ENCODE results near the gene PTPRN.
A peak's percentile ranks its signal among the peaks of the same experiment; 100 is the strongest.
"Not testable (repeated sequence)": the region's sequence is repeated elsewhere in the genome, so short reads cannot be mapped to it uniquely, and the experiment has no call there.

The PTPRN gene

DNA sequence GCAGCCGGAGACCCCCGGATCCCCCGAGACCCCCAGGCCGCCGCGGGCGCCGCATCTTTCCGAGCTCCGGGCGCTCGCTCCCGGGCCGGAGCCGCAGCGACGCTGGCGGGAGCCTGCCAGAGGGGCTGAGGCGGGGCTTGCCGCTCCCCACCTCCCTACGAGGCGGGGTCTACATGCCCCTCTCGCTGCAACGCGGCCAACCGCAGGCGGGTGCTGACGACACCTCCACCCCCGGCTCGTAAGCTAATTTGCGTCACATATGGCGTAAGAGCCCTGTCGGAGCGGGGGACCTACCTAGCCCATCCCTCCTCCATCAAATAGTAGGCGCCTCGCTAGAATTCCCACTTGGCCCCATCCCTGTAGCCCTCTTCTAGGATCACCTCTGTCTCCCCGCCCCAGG, at the start of gene PTPRN:
Gene PTPRN (minus strand): TSS at position 124 of the 400 bp plus-strand sequence. CDS start 69 bp downstream, at position 55.
- DNase-seq = no peak

- DNase-seq = no peak
Measured at GRCh38 chr2:219358170-219359075, 49.2 kb upstream of the PTPRN start.

- DNase-seq = peak; percentile 4 to 18
Measured at GRCh38 chr2:219356834-219357233, 47.6 kb upstream of the PTPRN start.

DNA sequence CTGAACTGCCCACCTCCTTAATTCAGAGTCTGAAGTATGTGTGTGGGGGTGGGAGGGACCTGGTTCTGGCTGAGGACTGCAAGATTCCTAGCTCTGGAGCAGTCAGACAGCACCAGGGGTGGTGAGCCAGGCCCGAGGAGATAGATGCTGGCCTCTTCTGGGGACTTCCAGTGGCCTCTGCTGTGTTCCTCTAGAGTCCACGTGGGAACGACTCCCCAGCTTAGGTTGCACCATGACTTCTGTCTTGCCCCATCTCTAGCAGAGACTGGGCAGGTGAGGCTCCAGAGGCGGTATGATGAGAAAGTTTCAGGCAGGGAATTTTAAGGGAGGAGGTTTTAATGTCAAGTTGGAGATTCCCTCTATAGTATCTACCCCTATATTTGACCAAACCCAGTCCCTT, 45.4 kb upstream of the PTPRN start:
- no peak for DNase-seq

DNA sequence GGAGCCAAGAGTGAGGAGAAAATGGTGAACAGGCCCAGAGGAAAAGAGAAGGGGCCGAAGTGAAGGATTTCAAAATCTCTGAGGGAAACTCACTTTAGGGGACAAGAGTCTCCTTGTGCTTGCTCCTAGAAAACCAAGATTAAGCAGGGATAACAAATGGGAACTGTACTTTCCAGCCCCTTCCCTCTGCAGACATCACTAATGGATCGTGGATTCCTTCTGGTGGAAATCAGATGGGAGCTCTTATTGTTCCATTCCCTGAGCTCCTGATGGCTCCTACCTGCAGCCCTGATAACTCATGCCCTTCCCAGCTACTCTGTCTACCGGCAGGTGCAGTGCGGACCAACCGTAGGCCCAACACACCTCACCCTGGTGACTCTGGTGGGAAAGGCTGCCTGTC, 43.9 kb upstream of the PTPRN start:
- no peak for DNase-seq

- peak; percentile 47 to 62 for DNase-seq
Measured at GRCh38 chr2:219352448-219353023, 43.3 kb upstream of the PTPRN start.

- no peak for DNase-seq
Measured at GRCh38 chr2:219350710-219351221, 41.6 kb upstream of the PTPRN start.

DNA sequence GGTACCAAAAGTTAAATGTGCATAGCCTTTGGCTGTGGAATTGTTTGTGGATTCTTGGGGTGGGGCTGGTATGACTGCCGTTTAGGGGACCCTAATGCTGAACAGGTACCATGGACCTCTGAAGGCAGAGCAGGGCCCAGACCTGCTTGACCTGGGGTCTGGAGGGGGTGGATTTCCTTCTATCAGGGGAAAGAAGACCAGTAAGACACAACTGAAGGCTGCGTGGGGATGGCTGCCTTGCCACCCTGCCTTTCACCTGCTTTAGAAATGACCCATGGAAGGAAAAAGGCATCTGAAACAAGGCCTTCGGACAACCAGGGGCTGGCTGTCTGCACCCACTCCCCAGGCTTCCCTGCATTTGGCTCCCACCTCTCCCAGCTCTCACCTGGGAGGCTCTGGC, 41.0 kb upstream of the PTPRN start:
- no peak for DNase-seq

DNA sequence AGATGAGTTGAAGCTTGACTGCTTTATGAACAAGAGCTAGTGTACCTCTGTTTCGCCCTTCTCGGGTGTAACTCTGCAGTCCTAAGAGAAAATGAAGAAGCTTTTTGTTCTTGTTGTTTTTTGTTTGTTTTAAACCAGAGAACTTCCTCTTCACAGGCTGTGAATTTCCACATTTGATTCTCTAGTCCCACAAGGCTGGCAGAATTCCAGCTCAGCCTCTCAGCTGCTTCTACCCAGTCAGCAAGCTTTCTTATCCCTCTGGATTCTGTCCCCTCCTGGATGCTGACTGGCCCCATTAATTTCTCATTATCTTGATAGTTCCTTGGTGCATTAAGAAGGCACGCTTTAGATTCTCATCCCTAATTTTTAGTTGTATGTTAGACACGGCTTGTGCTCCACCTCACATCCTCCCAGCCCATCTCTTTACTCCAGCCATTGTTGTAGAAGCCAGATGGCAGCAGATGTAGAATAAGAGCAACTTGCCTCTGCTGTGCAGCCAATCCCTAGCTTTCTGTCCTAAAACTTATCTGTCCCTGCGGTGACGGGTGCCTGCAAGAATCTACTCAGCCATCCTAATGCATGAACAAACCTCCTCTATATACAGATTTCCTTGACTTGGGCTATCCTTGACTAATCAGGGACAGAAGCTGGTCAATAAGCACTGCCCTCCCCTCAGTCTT, 35.7 kb upstream of the PTPRN start:
- DNase-seq = no peak

DNA sequence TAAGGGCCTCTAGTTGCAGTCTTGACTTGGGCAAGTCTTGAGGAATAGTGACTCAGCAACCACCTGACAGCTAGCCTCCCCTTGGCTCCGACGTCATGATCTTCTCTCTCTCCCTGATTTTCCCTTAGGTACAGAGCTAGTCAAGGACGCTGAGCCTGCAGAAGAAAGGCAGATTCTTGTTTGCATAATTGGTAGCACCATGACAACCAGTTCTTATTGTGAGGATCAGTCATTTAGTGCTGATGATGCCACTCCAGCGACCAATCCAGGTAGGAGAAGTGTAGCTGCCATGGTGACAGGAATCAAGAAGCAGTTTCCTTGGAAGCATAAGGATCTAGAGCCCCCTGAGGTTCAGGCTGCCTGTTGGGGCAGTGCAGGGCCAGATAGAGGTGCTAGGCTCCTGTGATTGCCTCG, 26.2 kb upstream of the PTPRN start:
- DNase-seq = no peak

DNA sequence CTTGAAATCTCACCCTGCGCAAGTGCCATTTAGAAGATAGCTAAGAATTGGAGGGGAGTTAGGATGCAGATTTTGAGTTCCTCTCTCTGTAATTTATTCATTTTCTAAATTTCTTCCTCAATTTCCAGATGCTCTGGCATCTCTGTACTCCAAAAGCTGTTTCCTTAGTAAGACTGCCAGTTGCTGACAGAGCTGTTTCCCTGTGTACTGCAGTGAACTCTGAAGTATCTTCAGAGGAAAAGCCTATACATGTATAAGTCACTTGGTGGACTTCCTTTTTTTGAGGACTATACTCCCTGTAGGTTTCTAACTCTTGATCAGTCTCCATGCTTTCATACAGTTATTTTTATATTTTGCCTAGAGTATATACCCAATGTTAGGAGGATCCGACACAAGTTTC, 24.9 kb upstream of the PTPRN start:
- no peak for DNase-seq

GRCh38 chr2:219332542-219332941, 23.3 kb upstream of the PTPRN start, which contains the start of gene RESP18:
RESP18 (minus strand) TSS chr2:219332744.
- DNase-seq = no peak

GRCh38 chr2:219331560-219332213, 22.5 kb upstream of the PTPRN start:
- peak in 1 of 2 donors; percentile 10 for DNase-seq

- DNase-seq = no peak
Measured at GRCh38 chr2:219327719-219328118, 18.5 kb upstream of the PTPRN start.

- no peak for DNase-seq
Measured at GRCh38 chr2:219325657-219326315, 16.6 kb upstream of the PTPRN start.

GRCh38 chr2:219325136-219325535, 15.9 kb upstream of the PTPRN start:
- DNase-seq = no peak

- DNase-seq = no peak
Measured at GRCh38 chr2:219323434-219323833, 14.2 kb upstream of the PTPRN start.

DNA sequence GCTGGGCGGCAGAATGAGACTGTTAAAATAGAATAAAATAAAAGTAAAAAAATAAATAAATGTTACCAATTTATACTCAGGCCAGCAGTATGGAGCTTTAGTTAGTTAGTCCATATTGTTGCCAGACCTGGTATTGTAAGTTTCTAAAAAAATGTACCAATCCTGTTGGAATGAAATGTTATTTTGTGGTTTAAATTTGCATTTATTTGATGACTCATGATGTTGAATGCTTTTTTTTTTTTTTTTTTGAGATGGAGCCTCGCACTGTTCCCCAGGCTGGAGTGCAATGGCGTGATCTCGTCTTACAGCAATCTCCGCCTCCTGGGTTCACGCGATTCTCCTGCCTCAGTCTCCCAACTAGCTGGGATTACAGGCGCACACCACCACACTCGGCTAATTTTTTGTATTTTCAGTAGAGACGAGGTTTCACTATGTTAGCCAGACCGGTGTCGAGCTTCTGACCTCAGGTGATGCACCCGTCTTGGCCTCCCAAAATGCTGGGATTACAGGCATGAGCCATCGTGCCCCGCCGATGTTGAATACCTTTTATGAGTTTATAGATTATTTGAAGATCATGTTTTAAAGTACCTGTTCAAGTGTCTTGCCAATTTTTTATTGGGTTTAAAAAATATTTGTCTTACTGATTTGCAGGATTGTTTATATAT, 5.7 kb upstream of the PTPRN start:
- DNase-seq = no peak

- DNase-seq = not testable (repeated sequence)
Measured at GRCh38 chr2:219312683-219313263, 3.6 kb upstream of the PTPRN start.

DNA sequence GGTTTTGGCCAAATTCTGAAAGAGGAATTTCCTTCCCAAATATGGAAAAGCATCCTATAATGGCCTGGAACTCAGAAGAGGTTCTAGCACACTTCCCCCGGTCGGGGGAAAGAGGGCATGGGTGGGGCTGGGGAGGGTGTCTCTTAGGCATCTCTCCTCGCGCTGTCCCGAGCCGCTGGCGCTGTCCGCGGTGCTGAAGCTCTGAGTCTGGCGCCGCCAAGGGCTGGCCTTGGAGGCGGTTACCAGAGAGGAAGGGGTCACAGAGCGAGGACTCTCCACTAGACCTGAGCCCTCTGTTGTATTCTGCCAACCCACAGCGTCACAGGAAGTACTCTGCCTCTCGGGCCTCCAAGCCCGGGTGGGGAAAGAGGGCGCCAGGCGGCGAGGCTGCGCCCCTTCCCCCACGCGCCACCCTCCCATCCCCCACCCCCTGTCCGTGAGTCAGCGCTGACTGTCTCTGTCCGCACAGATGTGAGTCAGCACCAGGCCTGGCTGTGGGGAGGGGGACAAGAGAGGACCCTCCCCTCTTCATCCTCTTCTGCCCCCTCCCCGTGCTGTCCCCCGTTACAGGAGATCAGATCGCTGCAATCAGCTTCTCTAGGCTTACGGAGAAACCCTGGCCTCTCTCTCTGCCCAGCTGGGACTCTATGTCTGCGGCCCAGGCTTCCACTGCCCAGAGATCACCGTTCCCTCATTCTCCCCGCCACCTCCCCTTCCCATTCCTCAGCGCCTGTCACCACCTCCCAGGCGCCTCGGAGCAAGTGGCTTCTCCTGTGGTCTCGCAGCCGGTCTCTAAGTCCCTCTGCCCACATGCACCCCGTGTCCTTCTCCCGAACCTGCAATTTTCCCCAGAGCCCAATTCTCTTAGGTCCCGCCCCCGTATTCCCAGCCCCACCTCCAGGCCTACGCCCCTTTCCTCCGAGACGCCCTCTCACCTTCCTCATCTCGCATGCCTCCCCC, 779 bp downstream of the PTPRN start:
- peak; percentile 43 to 64 for DNase-seq

Measured in CD4-positive, alpha-beta T cell treated with Interferon alpha-2 for 1 hour (primary cell).